ENCODE data around the gene NOS2.
A peak's percentile ranks its signal among the peaks of the same experiment; 100 is the strongest.
"Not testable (repeated sequence)": the region's sequence is repeated elsewhere in the genome, so short reads cannot be mapped to it uniquely, and the experiment has no call there.

NOS2 gene

GRCh38 chr17:27768858-27769410 is 31.4 kb downstream of the NOS2 start:
- H3K9ac ChIP-seq, result no peak overlapping the region
- no peaks in the 10 kb centered on the region for H3K27me3 ChIP-seq
- no peaks in the 10 kb centered on the region for H3K9me3 ChIP-seq
- H3K4me1 ChIP-seq, result no peaks in the 10 kb centered on the region
- no peak overlapping the region for H3K4me3 ChIP-seq
- no peak overlapping the region for H3K4me2 ChIP-seq
- H4K20me1 ChIP-seq, result no peaks in the 10 kb centered on the region
- no peak for TF ChIP-seq Cebpa-rat (IDR thresholded peaks at IDR 0.05)
- H3K36me3 ChIP-seq, result no peaks in the 10 kb centered on the region; the same call in 1 of the 2 replicates
- H3K27ac ChIP-seq, result no peak overlapping the region

- no peak overlapping the region for H3K27ac ChIP-seq
- no peaks in the 10 kb centered on the region for H3K4me1 ChIP-seq
- H3K4me2 ChIP-seq, result no peak overlapping the region
- H3K36me3 ChIP-seq, result no peaks in the 10 kb centered on the region; the same call in 1 of the 2 replicates
- TF ChIP-seq Cebpa-rat (IDR thresholded peaks at IDR 0.05), result no peak
- no peak overlapping the region for H3K4me3 ChIP-seq
- H3K27me3 ChIP-seq, result no peaks in the 10 kb centered on the region
- H3K9me3 ChIP-seq, result no peaks in the 10 kb centered on the region
- H3K9ac ChIP-seq, result no peak overlapping the region
- no peaks in the 10 kb centered on the region for H4K20me1 ChIP-seq
Measured at GRCh38 chr17:27766438-27766837, 33.9 kb downstream of the NOS2 start.

GRCh38 chr17:27765353-27765752 is 35.0 kb downstream of the NOS2 start:
- H3K27me3 ChIP-seq, result no peaks in the 10 kb centered on the region
- H3K9ac ChIP-seq, result no peak overlapping the region
- peaks cover 1% of the 10 kb centered on the region; the same call in 1 of the 2 replicates for H3K4me1 ChIP-seq
- H3K4me2 ChIP-seq, result no peak overlapping the region
- H3K36me3 ChIP-seq, result no peaks in the 10 kb centered on the region; the same call in 1 of the 2 replicates
- TF ChIP-seq Cebpa-rat (IDR thresholded peaks at IDR 0.05), result no peak
- H3K9me3 ChIP-seq, result no peaks in the 10 kb centered on the region
- H3K27ac ChIP-seq, result no peak overlapping the region
- no peaks in the 10 kb centered on the region for H4K20me1 ChIP-seq
- H3K4me3 ChIP-seq, result no peak overlapping the region

- no peaks in the 10 kb centered on the region for H3K9me3 ChIP-seq
- TF ChIP-seq Cebpa-rat (IDR thresholded peaks at IDR 0.05), result no peak
- no peak overlapping the region for H3K9ac ChIP-seq
- no peak overlapping the region for H3K4me3 ChIP-seq
- no peaks in the 10 kb centered on the region for H3K27me3 ChIP-seq
- no peaks in the 10 kb centered on the region; the same call in 1 of the 2 replicates for H3K36me3 ChIP-seq
- peaks cover 3% of the 10 kb centered on the region; the same call in 1 of the 2 replicates for H3K4me1 ChIP-seq
- no peaks in the 10 kb centered on the region for H4K20me1 ChIP-seq
- no peak overlapping the region for H3K4me2 ChIP-seq
- H3K27ac ChIP-seq, result no peak overlapping the region
Measured at GRCh38 chr17:27764589-27764988, 35.7 kb downstream of the NOS2 start.

- Histone ChIP-seq H3K4me1 (peaks cover 6% of the 10 kb centered on the region), H4K20me1 (no peaks in the 10 kb centered on the region), H3K4me2 (no peak overlapping the region), H3K4me3 (no peak overlapping the region), H3K27me3 (no peaks in the 10 kb centered on the region), H3K27ac (no peak overlapping the region), H3K9ac (no peak overlapping the region), H3K36me3 (no peaks in the 10 kb centered on the region; the same call in 1 of the 2 replicates), H3K9me3 (no peaks in the 10 kb centered on the region)
- no peak for TF ChIP-seq Cebpa-rat (IDR thresholded peaks at IDR 0.05)
Measured at GRCh38 chr17:27762527-27763305, 37.6 kb downstream of the NOS2 start.

- H3K36me3 ChIP-seq, H3K9me3 ChIP-seq, H3K9ac ChIP-seq, H3K27ac ChIP-seq, H3K4me2 ChIP-seq, H4K20me1 ChIP-seq, H3K4me3 ChIP-seq, H3K27me3 ChIP-seq: not testable (repeated sequence)
- H3K4me1 ChIP-seq, result peaks cover 14% of the 10 kb centered on the region
Measured at GRCh38 chr17:27760931-27761330, 39.4 kb downstream of the NOS2 start.

- no peak overlapping the region for H3K4me2 ChIP-seq
- H4K20me1 ChIP-seq, result no peaks in the 10 kb centered on the region
- no peaks in the 10 kb centered on the region; the same call in 1 of the 2 replicates for H3K36me3 ChIP-seq
- H3K9me3 ChIP-seq, result no peaks in the 10 kb centered on the region
- no peak for TF ChIP-seq Cebpa-rat (IDR thresholded peaks at IDR 0.05)
- H3K9ac ChIP-seq, result no peak overlapping the region
- peaks cover 14% of the 10 kb centered on the region for H3K4me1 ChIP-seq
- H3K4me3 ChIP-seq, result no peak overlapping the region
- no peak overlapping the region for H3K27ac ChIP-seq
- H3K27me3 ChIP-seq, result no peaks in the 10 kb centered on the region
Measured at GRCh38 chr17:27760069-27760885, 40.1 kb downstream of the NOS2 start.

GRCh38 chr17:27759528-27759927 is 40.8 kb downstream of the NOS2 start:
- Histone ChIP-seq H3K36me3 (no peaks in the 10 kb centered on the region), H3K4me3 (no peak overlapping the region), H3K4me2 (no peak overlapping the region), H3K27ac (no peak overlapping the region), H4K20me1 (no peaks in the 10 kb centered on the region), H3K9me3 (no peaks in the 10 kb centered on the region), H3K9ac (no peak overlapping the region), H3K4me1 (peaks cover 14% of the 10 kb centered on the region), H3K27me3 (no peaks in the 10 kb centered on the region)
- TF ChIP-seq Cebpa-rat (IDR thresholded peaks at IDR 0.05), result no peak

- H3K36me3 ChIP-seq, result no peaks in the 10 kb centered on the region
- TF ChIP-seq Cebpa-rat (IDR thresholded peaks at IDR 0.05), result no peak
- peak overlapping the region; percentile 37 for H3K4me2 ChIP-seq
- H3K27me3 ChIP-seq, result no peaks in the 10 kb centered on the region
- H3K9ac ChIP-seq, result no peak overlapping the region
- H3K27ac ChIP-seq, result no peak overlapping the region
- H3K9me3 ChIP-seq, result no peaks in the 10 kb centered on the region
- H4K20me1 ChIP-seq, result no peaks in the 10 kb centered on the region
- no peak overlapping the region for H3K4me3 ChIP-seq
- peaks cover 14% of the 10 kb centered on the region for H3K4me1 ChIP-seq
Measured at GRCh38 chr17:27756467-27757371, 43.6 kb downstream of the NOS2 start.

All from BLaER1 (cell line).